IMR-90 (cell line): ENCODE data around the gene DDX19B. TPM values are rescaled to one million over a fixed set of nuclear protein-coding genes. Genes with fewer than 3 reads are reported as not detected.
"Not testable (repeated sequence)": the region's sequence is repeated elsewhere in the genome, so short reads cannot be mapped to it uniquely, and the experiment has no call there.

ENCODE experiments used
- ATAC-seq: fragments of 200-7000 bp; cut with Tn5 transposase; 2 replicates; pipeline ENCODE4 v1.9.1; 2020; ENCODE audit warnings: low read depth, mild to moderate bottlenecking, moderate library complexity
- BruUV-seq: library from RNA; stranded (reverse); fragments of 400-500 nt; replicated peaks from 2 replicates; lab custom pipeline; 2021; lab: Mats Ljungman, UMichigan
- CTCF ChIA-PET: fragments of 300-600 bp; formaldehyde crosslinking; extraction: SDS; loops from one replicate; lab custom pipeline; 2021; ENCODE audit warnings: antibody characterized with exemption; lab: Yijun Ruan, JAX
- POLR2A ChIA-PET: fragments of 300-600 bp; sonication (Branson Sonifier 250); formaldehyde crosslinking; loops from one replicate; lab custom pipeline; 2022; ENCODE audit warnings: antibody characterized with exemption; ENCODE audit not compliant: unreplicated experiment; lab: Charles Lee
- DNase-seq: peaks from one replicate; pipeline ENCODE4 v3.0.0; 2013
- H2AFZ ChIP-seq: replicated peaks from 2 replicates; pipeline ENCODE3; 2013; ENCODE audit warnings: low read length, mild to moderate bottlenecking; ENCODE audit not compliant: poor library complexity
- H2AK5ac ChIP-seq: 2 replicates; pipeline ENCODE4 v1.6.1; 2013; ENCODE audit warnings: low read depth, low read length, inconsistent platforms
- H2AK9ac ChIP-seq: replicated peaks from 2 replicates; pipeline ENCODE3; 2013; ENCODE audit warnings: mild to moderate bottlenecking, low read depth, low read length, moderate library complexity; ENCODE audit not compliant: poor library complexity
- H2BK120ac ChIP-seq: 2 replicates; pipeline ENCODE4 v1.6.1; 2013; ENCODE audit warnings: low read depth, low read length, inconsistent platforms
- H2BK15ac ChIP-seq: 3 replicates; pipeline ENCODE4 v1.6.1; 2013; ENCODE audit warnings: low read depth, low read length, inconsistent platforms
- H2BK20ac ChIP-seq: 2 replicates; pipeline ENCODE4 v1.6.1; 2013; ENCODE audit warnings: low read depth, mild to moderate bottlenecking, inconsistent platforms, low read length, moderate library complexity
- H2BK5ac ChIP-seq: 2 replicates; pipeline ENCODE4 v1.6.1; 2013; ENCODE audit warnings: mild to moderate bottlenecking, low read depth, low read length, inconsistent platforms; ENCODE audit not compliant: poor library complexity, severe bottlenecking
- H3K14ac ChIP-seq: replicated peaks from 2 replicates; pipeline ENCODE4 v1.6.1; 2013; ENCODE audit warnings: low read depth, low read length, inconsistent platforms
- H3K18ac ChIP-seq: 2 replicates; pipeline ENCODE4 v1.6.1; 2013; ENCODE audit warnings: low read depth, low read length, control low read depth
- H3K23ac ChIP-seq: 2 replicates; pipeline ENCODE4 v1.6.1; 2013; ENCODE audit warnings: low read depth, low read length, inconsistent platforms
- H3K27ac ChIP-seq: 2 replicates; pipeline ENCODE4 v1.5.1; 2013; ENCODE audit warnings: mild to moderate bottlenecking, control low read depth, low read length; ENCODE audit not compliant: insufficient read depth
- H3K27me3 ChIP-seq: 2 replicates; pipeline ENCODE4 v1.6.1; 2013; ENCODE audit warnings: low read length; ENCODE audit not compliant: control insufficient read depth, insufficient read depth
- H3K36me3 ChIP-seq: 2 replicates; pipeline ENCODE4 v1.6.1; 2013; ENCODE audit warnings: low read length, mixed read lengths; ENCODE audit not compliant: control insufficient read depth, insufficient read depth
- H3K4ac ChIP-seq: 2 replicates; pipeline ENCODE4 v1.6.1; 2013; ENCODE audit warnings: low read depth, low read length, inconsistent platforms
- H3K4me1 ChIP-seq: 2 replicates; pipeline ENCODE4 v1.6.1; 2013; ENCODE audit warnings: low read length, mixed read lengths; ENCODE audit not compliant: control insufficient read depth, insufficient read depth
- H3K4me2 ChIP-seq: 2 replicates; pipeline ENCODE4 v1.6.1; 2013; ENCODE audit warnings: low read depth, mild to moderate bottlenecking, control low read depth, low read length, moderate library complexity
- H3K4me3 ChIP-seq: 2 replicates; pipeline ENCODE4 v1.5.1; 2013; ENCODE audit warnings: low read depth, mild to moderate bottlenecking, control low read depth, low read length, moderate library complexity; ENCODE audit not compliant: insufficient read depth
- H3K56ac ChIP-seq: 2 replicates; pipeline ENCODE4 v1.6.1; 2013; ENCODE audit warnings: low read length, inconsistent platforms; ENCODE audit not compliant: insufficient read depth; ENCODE audit errors: extremely low read depth
- H3K79me1 ChIP-seq, 2 experiments: 2 replicates each; pipeline ENCODE4 v1.6.1; 2013; ENCODE audit warnings: low read length in 2 of 2, inconsistent platforms in 1 of 2, low read depth in 1 of 2
- H3K9ac ChIP-seq: 2 replicates; pipeline ENCODE4 v1.6.1; 2013; ENCODE audit warnings: low read depth, low read length, control low read depth
- H3K9me1 ChIP-seq: 2 replicates; pipeline ENCODE4 v1.6.1; 2013; ENCODE audit warnings: low read length, inconsistent platforms; ENCODE audit not compliant: insufficient read depth
- H3K9me3 ChIP-seq: 2 replicates; pipeline ENCODE4 v1.6.1; 2013; ENCODE audit warnings: low read length; ENCODE audit not compliant: control insufficient read depth, insufficient read depth
- H4K20me1 ChIP-seq: 2 replicates; pipeline ENCODE4 v1.6.1; 2013; ENCODE audit warnings: low read length, inconsistent platforms; ENCODE audit not compliant: insufficient read depth
- H4K5ac ChIP-seq: 2 replicates; pipeline ENCODE4 v1.6.1; 2013; ENCODE audit warnings: mild to moderate bottlenecking, low read depth, low read length, control low read depth
- H4K8ac ChIP-seq, 2 experiments: 2 replicates each; pipeline ENCODE4 v1.6.1; 2013; ENCODE audit warnings: low read depth in 2 of 2, low read length in 2 of 2, control low read depth in 1 of 2, inconsistent platforms in 1 of 2
- H4K91ac ChIP-seq: 2 replicates; pipeline ENCODE4 v1.6.1; 2013; ENCODE audit warnings: low read depth, low read length, inconsistent platforms; ENCODE audit not compliant: insufficient read depth
- MAFK ChIP-seq: IDR thresholded peaks from 2 replicates; pipeline ENCODE4 v1.6.1; 2012; ENCODE audit warnings: low read depth, low read length, improper control_type of control experiment
- NFE2L2 ChIP-seq: fragments of 150-350 bp; IDR thresholded peaks from 2 replicates; pipeline ENCODE4 v1.6.1; 2016; ENCODE audit warnings: low read depth, mild to moderate bottlenecking, low read length
- WGBS, 2 experiments: methylation state at CpG; one replicate each; pipeline versions ENCODE4 v1.1.5 to v1.1.7; 2013; ENCODE audit warnings: missing lambda C conversion rate in 2 of 2; ENCODE audit not compliant: insufficient read length in 1 of 2; ENCODE audit errors: extremely low coverage in 2 of 2; 5-methylcytosine and 5-hydroxymethylcytosine counted together
- dilution Hi-C: fragments of 300-500 bp; cut with HindIII; formaldehyde crosslinking; loops from one replicate; pipeline ENCODE4 v1.14.3; 2018; ENCODE audit warnings: low sequenced_read_pairs; ENCODE audit not compliant: unreplicated experiment
- in situ Hi-C: fragments of 300-500 bp; cut with MboI; formaldehyde crosslinking; loops from 3 replicates; pipeline ENCODE4 v1.14.3; 2019; ENCODE audit warnings: low sequenced_read_pairs, inconsistent platforms, mixed read lengths
- intact Hi-C: fragments of 100-400 bp; cut with micrococcal nuclease; formaldehyde crosslinking; loops from 2 replicates; pipeline ENCODE4 v1.10.0; 2022
- polyA plus RNA-seq, 3 experiments: library from polyadenylated mRNA; depleted of rRNA; stranded (reverse); fragments of >200 nt; gene quantifications; 2 replicates each; pipeline ENCODE4 v1.2.3, GENCODE V29; 2012; ENCODE audit warnings: low replicate concordance in 1 of 3
- total RNA-seq: library from RNA; depleted of rRNA; stranded (reverse); fragments of >200 nt; gene quantifications from 2 replicates; pipeline ENCODE4 v1.2.3, GENCODE V29; 2012

Gene DDX19B
- total and polyA plus RNA-seq, 2 of the 4 experiments (the other 2 are of a cell fraction), result 33.3 to 41.0 TPM

DNA sequence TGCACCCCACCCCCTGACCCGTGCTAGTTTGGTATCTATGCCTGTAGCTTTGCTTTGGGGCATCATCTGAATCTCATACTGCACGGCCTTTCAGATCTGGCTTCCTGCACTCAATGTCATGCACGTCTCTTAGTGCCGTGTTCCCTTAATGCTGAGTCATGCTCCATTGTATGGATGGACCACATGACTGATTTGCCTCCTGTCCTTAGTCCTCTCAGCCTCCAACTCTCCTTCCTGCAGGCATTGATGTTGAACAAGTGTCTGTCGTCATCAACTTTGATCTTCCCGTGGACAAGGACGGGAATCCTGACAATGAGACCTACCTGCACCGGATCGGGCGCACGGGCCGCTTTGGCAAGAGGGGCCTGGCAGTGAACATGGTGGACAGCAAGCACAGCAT lies 33.7 kb downstream of the DDX19B start:
- H3K79me1 ChIP-seq, H2AFZ ChIP-seq, POLR2A ChIA-PET, ATAC-seq, H4K5ac ChIP-seq, H3K9me1 ChIP-seq, H2BK120ac ChIP-seq, H4K8ac ChIP-seq, H2AK5ac ChIP-seq, H3K4me3 ChIP-seq, H2AK9ac ChIP-seq, H3K23ac ChIP-seq, in situ Hi-C loops, CTCF ChIA-PET, H3K4me1 ChIP-seq, H3K9ac ChIP-seq, intact Hi-C loops, H2BK20ac ChIP-seq, H3K9me3 ChIP-seq, H3K27me3 ChIP-seq, H3K18ac ChIP-seq, H3K14ac ChIP-seq, H3K4ac ChIP-seq, H2BK15ac ChIP-seq, dilution Hi-C loops, BruUV-seq, DNase-seq, H4K20me1 ChIP-seq, H2BK5ac ChIP-seq, H4K91ac ChIP-seq, H3K4me2 ChIP-seq, H3K56ac ChIP-seq: not testable (repeated sequence)
- peak; percentile 93 for TF ChIP-seq NFE2L2
- TF ChIP-seq MAFK, result peak; percentile 51
- Histone ChIP-seq H3K36me3 (peaks cover 43% of the 10 kb centered on the region), H3K27ac (peak overlapping the region; percentile 23; the same call in 1 of the 2 replicates)
- WGBS, 2 experiments, result no CpG with 5 or more reads among the region's 12 CpGs
